SK-N-MC (cell line): ENCODE data around the gene CUEDC2.

ENCODE experiments used
- EZH2 ChIP-seq: fragments of 200-600 bp; sonication (generic); IDR thresholded peaks from one replicate; pipeline ENCODE4 v1.6.1; 2017; ENCODE audit warnings: antibody characterized with exemption
- FOXP2 ChIP-seq: optimal IDR thresholded peaks from 2 replicates; pipeline ENCODE3; 2011; ENCODE audit warnings: mild to moderate bottlenecking, moderate library complexity; ENCODE audit not compliant: insufficient read depth; ENCODE audit errors: extremely low read length, control extremely low read depth
- POLR2AphosphoS5 ChIP-seq: IDR thresholded peaks from 2 replicates; pipeline ENCODE4 v1.6.1; 2012; ENCODE audit warnings: mild to moderate bottlenecking, low read depth, low read length, borderline replicate concordance

GRCh38 chr10:102470579-102471546, 38.5 kb upstream of the CUEDC2 start:
- TF ChIP-seq POLR2AphosphoS5 (no peak), EZH2 (no peak), FOXP2 (no peak)
